ENCODE data around the gene ZDHHC8.

DNA sequence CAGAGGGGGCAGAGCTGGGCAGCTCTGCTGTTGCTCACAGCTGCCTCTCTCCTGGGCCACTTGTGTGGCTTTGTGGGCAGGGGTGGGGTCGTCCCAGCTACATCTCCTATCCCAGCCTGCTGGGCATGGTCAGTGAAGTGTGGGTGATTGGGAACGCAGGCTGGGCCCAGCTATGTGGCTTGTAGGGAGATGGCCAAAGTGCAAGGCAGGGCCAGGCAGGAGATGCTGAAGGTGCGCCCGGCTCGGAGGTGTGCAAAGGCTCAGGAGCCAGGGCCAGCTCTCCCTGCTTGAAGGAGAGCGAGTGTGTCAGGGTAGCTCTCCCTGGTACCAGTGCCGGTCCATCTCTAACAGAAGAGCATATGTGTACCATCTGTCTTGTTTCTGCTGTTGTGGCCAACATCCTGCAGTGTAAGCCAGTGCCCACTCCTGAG is 24.1 kb upstream of the ZDHHC8 start:
- TF ChIP-seq, protein P1, sequence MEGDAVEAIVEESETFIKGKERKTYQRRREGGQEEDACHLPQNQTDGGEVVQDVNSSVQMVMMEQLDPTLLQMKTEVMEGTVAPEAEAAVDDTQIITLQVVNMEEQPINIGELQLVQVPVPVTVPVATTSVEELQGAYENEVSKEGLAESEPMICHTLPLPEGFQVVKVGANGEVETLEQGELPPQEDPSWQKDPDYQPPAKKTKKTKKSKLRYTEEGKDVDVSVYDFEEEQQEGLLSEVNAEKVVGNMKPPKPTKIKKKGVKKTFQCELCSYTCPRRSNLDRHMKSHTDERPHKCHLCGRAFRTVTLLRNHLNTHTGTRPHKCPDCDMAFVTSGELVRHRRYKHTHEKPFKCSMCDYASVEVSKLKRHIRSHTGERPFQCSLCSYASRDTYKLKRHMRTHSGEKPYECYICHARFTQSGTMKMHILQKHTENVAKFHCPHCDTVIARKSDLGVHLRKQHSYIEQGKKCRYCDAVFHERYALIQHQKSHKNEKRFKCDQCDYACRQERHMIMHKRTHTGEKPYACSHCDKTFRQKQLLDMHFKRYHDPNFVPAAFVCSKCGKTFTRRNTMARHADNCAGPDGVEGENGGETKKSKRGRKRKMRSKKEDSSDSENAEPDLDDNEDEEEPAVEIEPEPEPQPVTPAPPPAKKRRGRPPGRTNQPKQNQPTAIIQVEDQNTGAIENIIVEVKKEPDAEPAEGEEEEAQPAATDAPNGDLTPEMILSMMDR (IDR thresholded peaks at IDR 0.05), result no peak
- TF ChIP-seq EHMT2 (IDR thresholded peaks at IDR 0.05; ENCODE audit: low read depth), result no peak
- no peak for TF ChIP-seq POLR2A (IDR thresholded peaks at IDR 0.05; ENCODE audit: low read length)
- no peak for TF ChIP-seq KDM5A (IDR thresholded peaks at IDR 0.05)
- TF ChIP-seq HDAC2 (IDR thresholded peaks at IDR 0.05), result no peak
- TF ChIP-seq, protein P2, sequence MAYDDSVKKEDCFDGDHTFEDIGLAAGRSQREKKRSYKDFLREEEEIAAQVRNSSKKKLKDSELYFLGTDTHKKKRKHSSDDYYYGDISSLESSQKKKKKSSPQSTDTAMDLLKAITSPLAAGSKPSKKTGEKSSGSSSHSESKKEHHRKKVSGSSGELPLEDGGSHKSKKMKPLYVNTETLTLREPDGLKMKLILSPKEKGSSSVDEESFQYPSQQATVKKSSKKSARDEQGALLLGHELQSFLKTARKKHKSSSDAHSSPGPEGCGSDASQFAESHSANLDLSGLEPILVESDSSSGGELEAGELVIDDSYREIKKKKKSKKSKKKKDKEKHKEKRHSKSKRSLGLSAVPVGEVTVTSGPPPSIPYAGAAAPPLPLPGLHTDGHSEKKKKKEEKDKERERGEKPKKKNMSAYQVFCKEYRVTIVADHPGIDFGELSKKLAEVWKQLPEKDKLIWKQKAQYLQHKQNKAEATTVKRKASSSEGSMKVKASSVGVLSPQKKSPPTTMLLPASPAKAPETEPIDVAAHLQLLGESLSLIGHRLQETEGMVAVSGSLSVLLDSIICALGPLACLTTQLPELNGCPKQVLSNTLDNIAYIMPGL (CRISPR knock-in tag; IDR thresholded peaks at IDR 0.05; ENCODE audit: borderline replicate concordance), result no peak

All from A549 (cell line).